ENCODE measurements around the gene TTBK2. TPM values are rescaled to one million over a fixed set of nuclear protein-coding genes. Genes with fewer than 3 reads are reported as not detected.

The TTBK2 gene
- total and polyA plus RNA-seq, 9 donors: 5.2 to 28.7 (median 20.2) TPM

DNA sequence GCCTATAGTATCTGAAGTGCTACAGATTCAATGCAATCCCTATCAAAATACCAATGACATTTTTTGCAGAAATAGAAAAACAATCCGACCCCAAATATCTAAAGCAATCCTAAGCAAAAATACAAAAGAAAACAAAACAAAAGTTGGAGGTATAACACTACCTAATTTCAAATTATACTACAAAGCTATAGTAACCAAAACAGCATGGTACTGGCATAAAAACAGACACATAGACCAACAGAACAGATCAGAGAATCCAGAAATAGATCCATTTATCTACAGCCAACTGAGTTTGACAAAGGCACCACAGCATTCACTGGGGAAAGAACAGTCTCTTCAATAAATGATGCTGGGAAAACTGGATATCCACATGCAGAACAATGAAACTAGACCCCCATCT is 159.8 kb downstream of the TTBK2 start:
- intact Hi-C loops (cut with DNase I): no loop called here
- WGBS, 3 donors: 90 to 100% (median 96%) methylated on average over 1 of the region's 1 CpG
- DNase-seq: no peak
- Histone ChIP-seq H3K27ac (no peak overlapping the region), H3K9me3 (peaks cover 0 to 3% of the 10 kb centered on the region in 2 donors), H3K36me3 (no peaks in the 10 kb centered on the region), H3K4me1 (ENCODE audit: insufficient read depth) (no peaks in the 10 kb centered on the region), H3K27me3 (no peaks in the 10 kb centered on the region), H3K4me3 (no peak overlapping the region)
- TF ChIP-seq, protein P1, sequence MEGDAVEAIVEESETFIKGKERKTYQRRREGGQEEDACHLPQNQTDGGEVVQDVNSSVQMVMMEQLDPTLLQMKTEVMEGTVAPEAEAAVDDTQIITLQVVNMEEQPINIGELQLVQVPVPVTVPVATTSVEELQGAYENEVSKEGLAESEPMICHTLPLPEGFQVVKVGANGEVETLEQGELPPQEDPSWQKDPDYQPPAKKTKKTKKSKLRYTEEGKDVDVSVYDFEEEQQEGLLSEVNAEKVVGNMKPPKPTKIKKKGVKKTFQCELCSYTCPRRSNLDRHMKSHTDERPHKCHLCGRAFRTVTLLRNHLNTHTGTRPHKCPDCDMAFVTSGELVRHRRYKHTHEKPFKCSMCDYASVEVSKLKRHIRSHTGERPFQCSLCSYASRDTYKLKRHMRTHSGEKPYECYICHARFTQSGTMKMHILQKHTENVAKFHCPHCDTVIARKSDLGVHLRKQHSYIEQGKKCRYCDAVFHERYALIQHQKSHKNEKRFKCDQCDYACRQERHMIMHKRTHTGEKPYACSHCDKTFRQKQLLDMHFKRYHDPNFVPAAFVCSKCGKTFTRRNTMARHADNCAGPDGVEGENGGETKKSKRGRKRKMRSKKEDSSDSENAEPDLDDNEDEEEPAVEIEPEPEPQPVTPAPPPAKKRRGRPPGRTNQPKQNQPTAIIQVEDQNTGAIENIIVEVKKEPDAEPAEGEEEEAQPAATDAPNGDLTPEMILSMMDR (IDR thresholded peaks at IDR 0.05): no peak
- TF ChIP-seq EP300 (IDR thresholded peaks at IDR 0.05) (no peak), POLR2A (IDR thresholded peaks at IDR 0.05) (no peak)

DNA sequence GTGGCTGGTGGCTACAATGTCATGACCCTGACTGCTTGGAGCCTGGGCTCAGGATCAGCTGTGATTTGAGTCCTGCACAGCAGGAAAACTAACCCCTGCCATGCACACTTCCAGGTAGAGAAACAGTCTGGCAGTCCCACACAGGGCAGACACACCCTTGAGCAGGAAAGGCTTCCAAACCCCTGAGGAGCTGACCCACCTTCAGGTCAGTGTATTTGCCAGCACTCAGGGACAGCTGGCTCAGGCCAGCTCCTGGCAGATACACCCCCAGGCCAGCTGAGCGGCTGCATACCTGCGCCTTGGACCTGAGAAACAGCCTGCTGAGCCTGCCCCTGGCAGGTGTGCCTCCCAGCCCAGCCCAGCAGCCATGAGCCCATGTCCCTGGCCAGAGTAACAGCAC is 161.5 kb downstream of the TTBK2 start:
- intact Hi-C loops (cut with DNase I): no loop called here
- Histone ChIP-seq H3K4me3 (no peak overlapping the region), H3K36me3 (no peaks in the 10 kb centered on the region), H3K27ac (no peak overlapping the region), H3K9me3 (peaks cover 0 to 3% of the 10 kb centered on the region in 2 donors), H3K4me1 (ENCODE audit: insufficient read depth) (no peaks in the 10 kb centered on the region), H3K27me3 (no peaks in the 10 kb centered on the region)
- no peak for DNase-seq
- 99% methylated on average over 2 of the region's 2 CpGs; no CpG with 5 or more reads in 2 of the 3 donors for WGBS, 3 donors
- TF ChIP-seq POLR2A (IDR thresholded peaks at IDR 0.05): no peak
- TF ChIP-seq EP300 (IDR thresholded peaks at IDR 0.05): no peak
- TF ChIP-seq, protein P1 (IDR thresholded peaks at IDR 0.05): no peak

DNA sequence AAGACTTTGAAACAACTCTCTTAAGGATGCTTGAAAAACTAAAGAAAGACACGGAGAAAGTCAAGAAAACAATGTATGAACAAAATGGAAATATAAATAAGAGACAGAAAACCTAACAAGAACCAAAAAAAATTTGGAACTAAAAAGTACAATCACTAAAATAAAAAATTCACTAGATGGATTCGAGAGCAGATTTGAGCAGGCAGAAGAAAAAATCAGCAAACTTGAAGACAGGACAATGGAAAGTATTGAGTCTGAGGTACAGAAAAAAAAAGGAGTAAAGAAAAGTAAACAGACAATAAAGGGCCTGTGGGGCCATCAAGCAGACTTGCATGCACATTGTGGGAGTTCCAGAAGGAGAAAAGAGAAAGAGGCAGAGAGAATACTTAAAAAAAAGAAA is 170.3 kb downstream of the TTBK2 start:
- Histone ChIP-seq H3K27me3 (no peaks in the 10 kb centered on the region), H3K36me3 (no peaks in the 10 kb centered on the region), H3K4me1 (ENCODE audit: insufficient read depth) (no peaks in the 10 kb centered on the region), H3K4me3 (no peak overlapping the region), H3K9me3 (no peaks in the 10 kb centered on the region), H3K27ac (no peak overlapping the region)
- 96 to 98% (median 97%) methylated on average over 2 of the region's 2 CpGs for WGBS, 3 donors
- no peak for DNase-seq
- TF ChIP-seq POLR2A (IDR thresholded peaks at IDR 0.05) (no peak), EP300 (IDR thresholded peaks at IDR 0.05) (no peak)
- TF ChIP-seq, protein P1 (IDR thresholded peaks at IDR 0.05): no peak
- intact Hi-C loops (cut with DNase I): no loop called here

DNA sequence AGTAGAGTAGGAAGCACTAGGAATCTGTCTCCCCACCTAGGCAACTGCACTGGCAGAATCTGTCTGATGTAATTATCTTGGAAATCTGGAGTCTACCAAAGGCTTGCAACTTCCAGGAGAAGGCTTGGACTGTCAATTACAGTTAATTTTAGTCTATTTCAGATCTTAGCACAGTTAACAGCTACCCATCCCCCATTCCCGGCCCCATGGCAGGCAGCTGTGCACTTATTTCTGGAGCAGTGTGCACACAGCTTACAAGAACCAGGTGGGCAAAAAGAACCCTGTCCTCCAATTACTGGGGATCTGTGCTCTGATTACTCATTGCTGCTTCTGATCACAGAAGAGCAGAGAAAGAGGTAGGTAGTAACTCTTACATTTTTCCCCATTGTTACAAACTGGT is 171.3 kb downstream of the TTBK2 start:
- Histone ChIP-seq H3K27ac (no peak overlapping the region), H3K36me3 (no peaks in the 10 kb centered on the region), H3K4me3 (no peak overlapping the region), H3K4me1 (ENCODE audit: insufficient read depth) (no peaks in the 10 kb centered on the region), H3K9me3 (no peaks in the 10 kb centered on the region), H3K27me3 (no peaks in the 10 kb centered on the region)
- TF ChIP-seq, protein P1 (IDR thresholded peaks at IDR 0.05): no peak
- TF ChIP-seq EP300 (IDR thresholded peaks at IDR 0.05) (no peak), POLR2A (IDR thresholded peaks at IDR 0.05) (no peak)
- WGBS, 3 donors: 91 to 96% (median 93%) methylated on average over 1 of the region's 1 CpG
- intact Hi-C loops (cut with DNase I): no loop called here
- DNase-seq: no peak
